GM12801 (cell line): ENCODE measurements around the gene MYBPC3.

ENCODE experiments used
- CTCF ChIP-seq: IDR thresholded peaks from one replicate; pipeline ENCODE4 v1.5.1; 2011; ENCODE audit warnings: control low read depth; ENCODE audit not compliant: insufficient read length; ENCODE audit errors: extremely low read depth

The MYBPC3 gene

GRCh38 chr11:47352556-47352955, at the start of gene MYBPC3:
TSS of gene MYBPC3 (minus strand) at chr11:47352702. CDS start at chr11:47352647, 55 bp downstream.
- TF ChIP-seq CTCF = no peak

GRCh38 chr11:47400768-47401279, 48.3 kb upstream of the MYBPC3 start:
- no peak for TF ChIP-seq CTCF

GRCh38 chr11:47399860-47400767, 47.6 kb upstream of the MYBPC3 start:
- TF ChIP-seq CTCF = no peak

- no peak for TF ChIP-seq CTCF
These were observed 46.0 kb upstream of the MYBPC3 start for GRCh38 chr11:47398551-47398950.

DNA sequence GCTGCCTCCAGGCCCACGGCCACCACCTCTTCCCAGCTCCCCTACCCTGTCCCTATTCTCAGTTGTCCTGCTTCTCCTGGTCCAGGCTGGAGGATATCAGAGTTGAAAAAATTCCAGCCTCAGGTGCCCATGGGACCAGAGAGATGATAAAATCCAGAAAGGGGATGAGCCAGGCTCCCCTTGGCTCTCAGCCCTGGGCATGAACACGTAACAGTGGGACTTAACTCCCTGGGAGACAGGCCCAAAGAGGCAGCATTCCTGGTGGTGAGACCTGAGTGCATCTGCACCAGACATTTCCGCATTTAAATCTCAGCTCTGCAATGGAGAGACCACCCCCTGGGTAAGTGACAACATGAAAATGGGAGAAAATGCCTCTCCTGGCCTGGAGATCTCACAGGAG, 45.5 kb upstream of the MYBPC3 start:
- TF ChIP-seq CTCF = no peak

DNA sequence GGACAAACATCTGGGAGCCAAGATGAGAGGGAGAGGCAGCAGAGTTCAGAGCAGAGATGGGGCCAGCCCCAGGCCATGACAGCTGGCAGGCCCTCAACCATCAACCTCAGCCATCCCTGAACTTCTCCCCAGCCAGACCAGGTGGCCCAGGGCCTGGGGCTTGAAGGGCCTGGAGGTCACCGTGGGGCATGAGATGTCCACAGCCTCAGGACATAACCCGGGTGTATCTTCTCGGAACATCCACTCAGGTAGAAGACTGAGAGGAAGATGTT, 43.5 kb upstream of the MYBPC3 start:
- TF ChIP-seq CTCF = no peak

GRCh38 chr11:47395223-47396048, 42.9 kb upstream of the MYBPC3 start:
- TF ChIP-seq CTCF = no peak
